ENCODE data around the gene GMCL1.

- TF ChIP-seq EP300 (IDR thresholded peaks at IDR 0.05; ENCODE audit: borderline replicate concordance) (no peak), YY1 (IDR thresholded peaks at IDR 0.05; ENCODE audit: low read depth) (no peak), CEBPB (IDR thresholded peaks at IDR 0.05) (no peak), TEAD4 (IDR thresholded peaks at IDR 0.05) (no peak), USF1 (IDR thresholded peaks at IDR 0.05) (no peak), CREB1 (IDR thresholded peaks at IDR 0.05; ENCODE audit: low read depth) (no peak), RAD21 (IDR thresholded peaks at IDR 0.05; ENCODE audit: low read depth) (no peak), MAX (IDR thresholded peaks at IDR 0.05) (no peak), EGR1 (IDR thresholded peaks at IDR 0.05) (no peak), ZBTB7A (IDR thresholded peaks at IDR 0.05; ENCODE audit: low read depth) (no peak), TAF1 (IDR thresholded peaks at IDR 0.05; ENCODE audit: low read depth) (no peak), REST (IDR thresholded peaks at IDR 0.05; ENCODE audit: low read depth) (no peak), FOXM1 (IDR thresholded peaks at IDR 0.05; ENCODE audit: borderline replicate concordance, low read depth) (no peak), TCF12 (IDR thresholded peaks at IDR 0.05; ENCODE audit: low read depth) (no peak)
Observed at GRCh38 chr2:69807821-69808540, 21.5 kb upstream of the GMCL1 start.
